ENCODE results near the gene KLHL18.
A peak's percentile ranks its signal among the peaks of the same experiment; 100 is the strongest.
"Not testable (repeated sequence)": the region's sequence is repeated elsewhere in the genome, so short reads cannot be mapped to it uniquely, and the experiment has no call there.

Gene KLHL18

GRCh38 chr3:47282424-47283192 lies at the start of gene KLHL18, which contains the start of gene KIF9:
TSS of gene KLHL18 (plus strand) at chr3:47282944. CDS start at chr3:47282966, 22 bp downstream.
TSS of gene KIF9 (minus strand) at chr3:47282799. CDS start at chr3:47277374, 5,425 bp downstream.
- DNase-seq (ENCODE audit: insufficient read length, low spot score) (peak; percentile 83), FAIRE-seq (peak; percentile 93)

GRCh38 chr3:47238017-47238416 lies 44.7 kb upstream of the KLHL18 start:
- DNase-seq (ENCODE audit: insufficient read length, low spot score) (no peak), FAIRE-seq (no peak)

- FAIRE-seq (no peak), DNase-seq (ENCODE audit: insufficient read length, low spot score) (no peak)
Observed at GRCh38 chr3:47239929-47240328, 42.8 kb upstream of the KLHL18 start.

DNA sequence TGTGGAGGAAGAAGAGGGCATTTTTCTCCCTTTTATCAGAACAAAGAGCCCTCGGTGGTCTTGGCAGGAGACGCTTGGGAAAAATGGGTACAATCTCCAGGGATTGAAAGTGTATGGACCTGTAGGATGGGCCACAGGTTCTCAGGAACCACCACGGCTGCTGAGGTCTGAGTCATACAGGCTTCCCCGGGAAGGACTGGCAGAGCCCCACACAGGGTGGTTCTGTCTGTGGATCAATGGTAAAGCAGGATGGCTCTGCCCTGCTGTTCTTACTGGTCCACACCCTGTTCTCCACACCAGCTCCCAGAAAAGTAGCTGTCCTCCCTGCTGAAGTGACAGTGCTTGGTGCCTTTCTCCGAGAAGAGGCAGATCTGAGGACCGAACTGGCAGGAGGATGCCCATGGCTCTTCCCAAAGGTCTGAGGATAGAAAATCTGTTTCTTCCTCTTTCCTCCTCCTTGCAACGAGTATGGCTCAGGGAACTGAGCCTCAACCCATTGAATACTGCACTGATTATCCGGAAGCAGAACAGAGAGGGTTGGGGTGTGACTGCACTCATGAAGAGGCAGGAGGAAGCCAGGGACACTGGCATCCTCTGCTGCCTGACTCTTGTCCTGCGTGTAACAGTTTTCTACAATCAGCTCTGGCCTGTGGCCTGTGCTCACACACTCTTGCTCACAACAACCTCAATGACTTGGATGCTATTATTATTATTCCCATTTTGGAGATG lies 39.2 kb upstream of the KLHL18 start:
- FAIRE-seq: no peak

GRCh38 chr3:47244531-47245100 lies 38.1 kb upstream of the KLHL18 start:
- no peak for DNase-seq (ENCODE audit: insufficient read length, low spot score)
- FAIRE-seq: no peak

More for the DNA sequence above, 39.2 kb upstream of the KLHL18 start:
- DNase-seq (ENCODE audit: insufficient read length, low spot score): no peak

GRCh38 chr3:47245271-47245670 lies 37.5 kb upstream of the KLHL18 start:
- FAIRE-seq (no peak), DNase-seq (ENCODE audit: insufficient read length, low spot score) (no peak)

DNA sequence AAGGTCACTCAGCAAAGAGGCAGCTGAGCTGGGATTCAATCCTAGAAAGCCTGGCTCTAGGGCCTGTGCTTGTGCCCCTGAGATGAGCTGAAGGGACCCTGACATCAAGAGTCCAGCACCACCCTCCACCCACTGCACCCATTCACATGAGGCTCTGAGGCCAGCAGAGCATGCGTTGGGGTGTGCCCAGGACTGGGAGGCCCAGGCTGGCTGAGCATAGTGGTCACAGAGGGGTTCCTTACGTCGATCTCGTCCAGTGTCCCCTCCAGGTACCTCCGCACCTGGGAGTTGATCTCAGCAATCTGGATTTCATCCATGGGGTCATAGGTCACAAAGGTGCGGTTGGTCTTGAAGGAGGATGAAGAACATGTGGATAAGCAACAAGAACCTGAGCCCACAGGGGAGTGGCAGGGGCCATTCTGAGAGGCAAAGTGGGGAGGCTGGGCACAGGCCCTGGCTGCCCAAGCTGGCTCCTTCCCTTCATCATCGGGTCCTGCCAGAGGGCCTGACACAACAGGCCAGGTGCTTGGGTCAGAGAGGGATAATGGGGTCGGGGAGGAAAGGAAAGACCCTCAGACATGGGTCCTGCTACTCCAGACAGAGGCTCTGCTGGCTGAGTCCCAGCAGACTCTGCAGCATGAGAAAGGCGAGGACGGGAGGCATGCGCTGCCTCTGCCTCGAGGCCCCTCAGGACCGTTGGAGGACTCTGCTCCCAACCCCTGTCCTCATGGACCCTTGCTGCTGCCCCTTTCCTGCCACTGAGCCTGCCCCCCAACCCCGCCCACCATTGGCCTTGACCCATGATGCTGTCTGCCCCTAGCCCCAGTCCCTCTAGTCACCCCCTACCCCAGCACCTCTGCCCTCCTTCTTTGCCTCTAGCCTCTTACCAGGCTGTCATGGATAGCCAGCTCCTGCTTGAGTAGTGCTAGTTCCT lies 35.3 kb upstream of the KLHL18 start:
- FAIRE-seq (no peak), DNase-seq (ENCODE audit: insufficient read length, low spot score) (no peak)

DNA sequence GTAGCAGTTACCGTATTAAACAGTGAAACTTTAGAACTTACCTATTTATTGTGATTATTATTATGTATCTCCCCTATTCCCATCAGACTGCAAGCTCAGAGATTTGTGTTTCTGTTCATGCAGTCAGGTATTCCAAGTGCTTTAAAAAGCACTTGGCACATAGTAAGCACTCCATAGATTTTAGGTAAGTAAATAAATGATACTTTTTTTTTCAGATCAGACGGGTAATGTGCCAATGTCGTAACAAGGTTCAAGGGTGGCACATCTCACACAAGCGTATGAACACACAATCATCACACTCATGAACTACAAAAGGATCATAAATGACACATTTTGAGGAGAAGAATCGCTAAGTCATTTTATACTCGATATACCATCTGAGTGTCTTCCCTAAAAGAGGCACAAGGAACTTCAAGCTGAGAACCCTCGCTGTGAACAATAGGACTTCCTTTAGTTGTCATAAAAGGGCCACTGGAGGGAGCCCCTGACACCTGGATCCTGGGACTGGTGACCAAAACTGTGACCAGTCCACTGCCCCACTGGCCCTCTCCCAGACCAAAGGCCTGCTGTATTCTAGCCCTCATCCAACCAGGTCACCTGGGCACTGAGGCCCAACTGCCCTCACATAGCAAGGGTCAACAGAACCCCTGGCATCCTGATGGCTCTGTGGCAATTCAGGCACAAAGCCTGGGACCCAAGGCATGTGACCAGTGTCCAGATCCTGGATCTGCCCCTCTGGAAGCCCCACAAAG lies 32.3 kb upstream of the KLHL18 start:
- no peak for FAIRE-seq
- DNase-seq (ENCODE audit: insufficient read length, low spot score): no peak

DNA sequence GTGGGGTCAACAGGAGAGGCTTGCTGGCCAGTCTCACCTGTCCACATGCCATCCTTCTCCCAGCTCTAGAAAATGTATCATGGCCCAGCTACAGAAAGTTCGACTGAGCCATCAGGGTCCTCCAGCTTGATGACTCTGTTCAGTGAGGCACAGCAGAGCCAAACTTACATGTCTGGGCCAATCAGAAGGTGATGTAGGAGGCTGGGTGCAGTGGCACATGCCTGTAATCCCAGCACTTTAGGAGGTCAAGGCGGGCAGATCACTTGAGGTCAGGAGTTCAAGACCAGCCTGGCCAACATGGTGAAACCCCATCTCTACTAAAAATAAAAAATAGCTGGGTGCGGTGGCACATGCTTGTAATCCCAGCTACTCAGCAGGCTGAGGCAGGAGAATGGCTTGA lies 31.7 kb upstream of the KLHL18 start:
- not testable (repeated sequence) for DNase-seq (ENCODE audit: insufficient read length, low spot score); FAIRE-seq

DNA sequence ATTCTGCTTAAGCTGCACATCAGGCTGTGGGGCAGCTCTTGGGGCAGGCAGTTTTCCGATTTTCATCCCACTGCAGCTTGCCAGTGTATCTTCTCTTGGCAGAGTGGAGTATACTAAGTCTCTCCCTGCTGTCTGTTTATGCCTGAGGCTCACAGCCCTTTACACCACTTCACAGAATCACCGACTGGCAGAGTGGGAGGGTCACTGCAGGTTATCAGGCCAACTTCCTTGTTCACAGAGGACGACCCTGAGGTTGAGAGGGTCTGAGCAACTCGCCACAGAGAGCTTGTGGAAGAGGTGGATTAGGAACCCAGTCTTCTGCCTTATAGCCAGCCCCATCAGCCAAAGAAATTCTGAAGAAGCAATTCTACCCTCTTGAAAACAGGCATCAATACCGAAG lies 31.1 kb upstream of the KLHL18 start:
- DNase-seq (ENCODE audit: insufficient read length, low spot score) (no peak), FAIRE-seq (no peak)

DNA sequence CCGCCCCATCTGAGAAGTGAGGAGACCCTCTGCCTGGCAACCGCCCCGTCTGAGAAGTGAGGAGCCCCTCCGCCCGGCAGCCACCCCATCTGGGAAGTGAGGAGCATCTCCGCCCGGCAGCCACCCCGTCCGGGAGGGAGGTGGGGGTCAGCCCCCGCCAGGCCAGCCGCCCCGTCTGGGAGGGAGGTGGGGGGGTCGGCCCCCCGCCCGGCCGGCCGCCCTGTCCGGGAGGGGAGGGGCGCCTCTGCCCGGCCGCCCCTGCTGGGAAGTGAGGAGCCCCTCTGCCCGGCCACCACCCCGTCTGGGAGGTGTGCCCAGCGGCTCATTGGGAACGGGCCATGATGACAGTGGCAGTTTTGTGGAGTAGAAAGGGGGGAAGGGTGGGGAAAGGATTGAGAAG lies 26.4 kb upstream of the KLHL18 start:
- not testable (repeated sequence) for DNase-seq (ENCODE audit: insufficient read length, low spot score); FAIRE-seq

- DNase-seq (ENCODE audit: insufficient read length, low spot score) (no peak), FAIRE-seq (no peak)
Observed at GRCh38 chr3:47259114-47259513, 23.6 kb upstream of the KLHL18 start.

DNA sequence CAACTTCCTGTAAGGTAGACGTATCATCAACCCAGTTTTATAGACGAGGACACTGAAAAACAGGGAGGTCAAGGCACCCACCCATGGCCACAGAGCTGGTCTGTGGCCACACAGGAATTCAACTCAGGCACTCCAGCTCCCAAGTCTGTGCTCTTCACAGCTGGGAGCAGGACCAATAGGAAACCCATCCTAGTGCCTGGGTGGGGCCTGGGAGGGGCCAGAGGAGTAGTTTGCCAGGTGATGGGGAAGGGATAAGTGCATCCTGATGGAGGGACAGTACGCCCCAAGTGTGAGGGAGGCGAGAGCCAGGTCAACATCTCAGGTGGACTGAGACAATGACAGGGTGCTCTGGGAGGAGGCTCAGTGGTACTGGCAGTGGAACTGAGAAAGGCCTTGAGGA lies 22.1 kb upstream of the KLHL18 start:
- DNase-seq (ENCODE audit: insufficient read length, low spot score) (no peak), FAIRE-seq (no peak)

DNA sequence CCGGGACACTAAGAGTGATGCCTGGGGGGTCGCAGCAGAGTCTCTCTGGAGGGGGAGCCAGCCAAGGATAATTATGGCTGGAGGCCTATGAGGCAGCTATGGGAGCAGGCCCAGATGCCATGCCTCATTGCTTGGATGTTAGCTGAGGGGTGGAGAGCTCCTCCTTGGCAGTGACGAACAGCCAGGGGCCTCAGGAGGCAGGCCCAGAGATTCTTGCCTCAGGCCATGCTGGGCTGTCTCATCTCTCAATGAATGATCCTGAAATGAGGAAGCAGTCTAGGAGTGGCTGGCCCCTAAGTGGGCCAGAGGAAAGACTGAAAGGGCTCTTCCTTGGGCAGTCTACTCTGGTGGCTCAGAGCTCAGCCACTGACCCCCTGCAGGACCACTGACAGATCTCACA lies 21.4 kb upstream of the KLHL18 start:
- no peak for FAIRE-seq

GRCh38 chr3:47265008-47265407 lies 17.7 kb upstream of the KLHL18 start:
- FAIRE-seq (no peak), DNase-seq (ENCODE audit: insufficient read length, low spot score) (no peak)

More for the DNA sequence above, 21.4 kb upstream of the KLHL18 start:
- DNase-seq (ENCODE audit: insufficient read length, low spot score): no peak

DNA sequence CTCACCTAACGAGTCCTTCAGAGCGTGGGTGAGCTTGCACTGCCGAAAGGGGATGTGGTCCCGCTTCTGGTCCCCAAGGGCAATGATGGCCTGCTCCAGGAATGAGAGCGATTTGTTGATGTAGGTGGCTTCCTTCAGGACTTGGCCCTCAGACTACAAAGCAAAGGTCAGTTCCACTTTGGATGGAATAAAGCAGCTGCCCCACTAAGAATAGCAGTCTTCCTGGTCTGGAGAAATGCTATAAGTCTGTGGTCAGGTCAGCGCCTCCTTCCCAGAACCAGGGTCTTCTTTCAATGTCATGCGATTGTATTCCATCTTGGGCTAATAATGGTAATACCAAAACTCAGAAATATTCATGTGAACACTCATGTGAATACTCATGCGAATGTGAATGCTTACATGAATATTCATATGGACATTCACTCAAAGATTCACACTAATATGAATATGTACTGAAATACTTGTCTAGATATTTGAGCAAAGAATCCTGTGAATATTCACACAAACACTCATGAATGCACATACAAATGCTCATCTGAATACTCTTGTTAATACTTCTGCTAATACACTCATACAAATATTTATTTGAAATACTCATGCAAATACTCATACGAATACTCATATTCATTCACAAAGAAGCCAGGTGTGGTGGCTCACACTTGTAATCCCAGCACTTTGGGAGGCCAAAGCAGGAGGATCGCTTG lies 16.9 kb upstream of the KLHL18 start:
- no peak for DNase-seq (ENCODE audit: insufficient read length, low spot score)
- no peak for FAIRE-seq

DNA sequence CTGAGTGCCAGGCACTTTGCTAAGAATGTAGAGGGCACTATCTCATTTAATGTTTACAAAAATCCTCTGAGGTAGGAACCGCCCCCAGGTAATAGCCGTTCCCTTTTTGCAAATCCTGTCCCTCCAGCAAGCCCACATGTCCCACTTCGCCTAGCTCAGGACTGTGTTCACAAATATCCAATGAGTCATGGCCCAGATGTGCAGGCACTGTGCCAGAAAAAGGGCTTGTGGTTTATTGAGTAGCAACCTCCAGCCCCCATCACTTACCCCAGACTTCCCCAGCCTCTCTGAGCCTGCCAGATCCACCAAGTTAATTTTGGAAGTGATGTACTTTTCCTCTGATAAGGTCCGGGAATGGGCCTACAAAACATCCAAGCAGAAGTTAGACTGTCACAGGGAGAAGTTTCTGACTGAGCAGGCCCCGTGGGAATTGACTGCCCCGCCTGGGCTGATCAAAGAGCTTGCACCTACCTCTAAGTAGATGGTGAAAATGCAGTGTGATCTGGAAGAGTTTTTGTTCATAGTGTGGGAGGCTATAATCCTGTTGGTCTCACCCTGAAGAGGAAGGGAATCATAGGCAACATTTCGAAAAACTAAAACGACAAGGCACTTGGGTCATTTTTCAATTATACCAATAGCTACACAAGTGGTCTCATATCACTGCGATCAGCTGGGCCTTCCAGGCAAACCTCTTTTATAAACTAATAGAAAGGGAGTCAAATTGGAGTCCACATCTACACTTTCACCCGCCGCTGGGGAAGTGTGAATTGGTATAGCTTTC lies 15.8 kb upstream of the KLHL18 start:
- DNase-seq (ENCODE audit: insufficient read length, low spot score): no peak
- peak; percentile 42 for FAIRE-seq

DNA sequence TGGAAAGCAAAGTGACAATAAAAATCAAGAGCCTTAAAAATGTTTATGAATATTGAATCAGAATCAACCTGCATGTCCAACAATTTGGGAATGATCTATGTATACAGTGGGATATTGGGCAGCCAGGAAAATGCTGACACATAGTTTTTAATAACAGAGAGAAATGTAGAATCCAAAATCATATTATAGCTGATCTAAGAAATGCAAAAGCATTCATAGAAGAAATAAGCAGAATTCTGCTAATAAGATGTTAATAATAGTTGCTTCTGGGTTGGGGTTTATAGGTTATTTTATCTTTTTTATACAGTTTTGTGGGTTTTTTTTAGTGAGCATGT lies 15.3 kb upstream of the KLHL18 start:
- FAIRE-seq: no peak

DNA sequence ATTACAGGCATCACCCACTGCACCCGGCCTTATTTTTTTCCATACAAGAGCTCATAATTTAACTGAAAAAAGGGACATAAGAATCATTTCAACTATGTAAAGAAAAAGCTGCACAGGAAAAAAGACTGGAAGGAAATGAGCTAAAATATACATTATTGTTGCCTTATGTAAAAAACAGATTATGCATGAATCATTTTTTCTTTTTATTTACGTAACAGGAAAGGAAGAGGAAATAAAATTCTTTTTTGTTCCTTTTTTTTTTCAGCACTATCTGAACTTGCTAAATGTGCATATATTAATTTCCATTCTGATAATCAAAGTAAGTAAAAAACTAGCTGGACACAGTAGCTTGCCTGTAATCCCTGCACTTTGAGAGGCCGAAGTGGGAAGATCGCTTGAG lies 12.2 kb upstream of the KLHL18 start:
- no peak for DNase-seq (ENCODE audit: insufficient read length, low spot score)

More for the DNA sequence above, 15.3 kb upstream of the KLHL18 start:
- no peak for DNase-seq (ENCODE audit: insufficient read length, low spot score)

More for the DNA sequence above, 12.2 kb upstream of the KLHL18 start:
- no peak for FAIRE-seq
